AG04450 (cell line): Measurements from ENCODE around the gene KRTAP6-2. TPM values are rescaled to one million over a fixed set of nuclear protein-coding genes. Genes with fewer than 3 reads are reported as not detected.

Source experiments
- CTCF ChIA-PET: fragments of 300-600, 350-600 bp; formaldehyde crosslinking; extraction: SDS; loops from one replicate; lab custom pipeline; 2022; ENCODE audit warnings: antibody characterized with exemption, inconsistent platforms; lab: Charles Lee
- POLR2A ChIA-PET: fragments of 350-600 bp; formaldehyde crosslinking; extraction: SDS; loops from one replicate; lab custom pipeline; 2021; ENCODE audit warnings: antibody characterized with exemption, inconsistent platforms; lab: Yijun Ruan, JAX
- DNase-seq: peaks from one replicate; pipeline ENCODE4 v3.0.0-alpha.2; 2011; ENCODE audit warnings: low read depth, low spot score
- H3K27ac ChIP-seq: one replicate; pipeline ENCODE4 v1.5.1; 2012; ENCODE audit warnings: low read depth, low read length, control low read depth
- H3K27me3 ChIP-seq: one replicate; pipeline ENCODE4 v1.6.0; 2012; ENCODE audit warnings: low read length; ENCODE audit not compliant: control insufficient read depth, insufficient read depth
- H3K4me3 ChIP-seq: 2 replicates; pipeline ENCODE4 v1.5.1; 2011; ENCODE audit warnings: mild to moderate bottlenecking, low read depth, low read length, control low read depth
- H3K9me3 ChIP-seq: 2 replicates; pipeline ENCODE4 v1.5.1; 2012; ENCODE audit warnings: low read length; ENCODE audit not compliant: control insufficient read depth, insufficient read depth
- polyA plus RNA-seq: library from polyadenylated mRNA; depleted of rRNA; stranded (reverse); fragments of >200 nt; gene quantifications from 2 replicates; pipeline ENCODE4 v1.2.3, GENCODE V29; 2011
- TF ChIP-seq, protein P1 (sequence below): IDR thresholded peaks from 2 replicates; pipeline ENCODE4 v1.5.1; 2011; ENCODE audit warnings: low read depth, low read length, control low read depth, inconsistent platforms

KRTAP6-2 gene
- polyA plus RNA-seq, 1 experiment = not detected

DNA sequence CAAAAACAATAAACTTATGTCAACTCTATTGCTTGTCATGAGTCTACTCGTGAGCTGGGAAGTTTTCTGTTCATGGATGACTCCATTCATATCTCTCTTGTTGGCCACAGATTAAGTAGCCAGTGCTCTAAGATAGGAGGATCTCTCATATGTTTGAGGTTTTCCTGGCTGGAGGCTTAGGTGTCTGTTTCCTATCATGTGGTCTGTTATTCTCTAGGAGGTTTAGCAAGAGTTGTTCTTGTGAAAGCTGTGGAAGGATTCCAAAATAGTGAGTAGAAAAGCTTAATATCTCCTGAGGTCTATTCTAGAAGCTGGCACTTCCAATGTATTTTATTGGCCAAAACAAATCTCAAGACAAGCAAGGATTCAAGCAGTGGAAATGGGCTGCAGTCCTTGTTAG, 30.5 kb upstream of the KRTAP6-2 start:
- POLR2A ChIA-PET = no interaction called here
- CTCF ChIA-PET = no interaction called here
- H3K27ac ChIP-seq = no peak overlapping the region

DNA sequence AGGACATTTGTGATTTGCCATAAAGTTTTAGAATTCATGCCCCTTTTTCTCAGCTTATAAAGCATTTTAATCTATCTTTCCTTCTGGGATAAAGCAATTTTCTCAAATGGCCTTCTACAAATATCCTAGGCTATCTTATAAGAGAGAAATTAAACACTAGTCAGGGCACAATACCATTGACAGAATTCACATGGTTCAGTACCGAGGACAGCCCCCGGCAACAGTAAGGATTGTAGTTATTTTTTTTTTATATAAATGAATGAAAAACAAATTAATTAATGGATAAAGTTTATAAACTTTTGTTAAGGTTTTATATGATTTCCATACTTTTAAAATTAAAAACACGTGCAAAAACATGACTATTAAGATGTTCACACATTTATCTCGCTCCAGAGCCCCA, 29.4 kb upstream of the KRTAP6-2 start:
- Histone ChIP-seq H3K27me3 (no peaks in the 10 kb centered on the region), H3K9me3 (peaks cover 34% of the 10 kb centered on the region), H3K27ac (no peak overlapping the region), H3K4me3 (no peak overlapping the region)
- DNase-seq = no peak
- ChIA-PET POLR2A (no interaction called here), CTCF (no interaction called here)
- TF ChIP-seq, protein P1, sequence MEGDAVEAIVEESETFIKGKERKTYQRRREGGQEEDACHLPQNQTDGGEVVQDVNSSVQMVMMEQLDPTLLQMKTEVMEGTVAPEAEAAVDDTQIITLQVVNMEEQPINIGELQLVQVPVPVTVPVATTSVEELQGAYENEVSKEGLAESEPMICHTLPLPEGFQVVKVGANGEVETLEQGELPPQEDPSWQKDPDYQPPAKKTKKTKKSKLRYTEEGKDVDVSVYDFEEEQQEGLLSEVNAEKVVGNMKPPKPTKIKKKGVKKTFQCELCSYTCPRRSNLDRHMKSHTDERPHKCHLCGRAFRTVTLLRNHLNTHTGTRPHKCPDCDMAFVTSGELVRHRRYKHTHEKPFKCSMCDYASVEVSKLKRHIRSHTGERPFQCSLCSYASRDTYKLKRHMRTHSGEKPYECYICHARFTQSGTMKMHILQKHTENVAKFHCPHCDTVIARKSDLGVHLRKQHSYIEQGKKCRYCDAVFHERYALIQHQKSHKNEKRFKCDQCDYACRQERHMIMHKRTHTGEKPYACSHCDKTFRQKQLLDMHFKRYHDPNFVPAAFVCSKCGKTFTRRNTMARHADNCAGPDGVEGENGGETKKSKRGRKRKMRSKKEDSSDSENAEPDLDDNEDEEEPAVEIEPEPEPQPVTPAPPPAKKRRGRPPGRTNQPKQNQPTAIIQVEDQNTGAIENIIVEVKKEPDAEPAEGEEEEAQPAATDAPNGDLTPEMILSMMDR = no peak

More for the DNA sequence above, 30.5 kb upstream of the KRTAP6-2 start:
- Histone ChIP-seq H3K9me3 (peaks cover 28% of the 10 kb centered on the region), H3K27me3 (no peaks in the 10 kb centered on the region), H3K4me3 (no peak overlapping the region)
- TF ChIP-seq, protein P1 = no peak
- DNase-seq = no peak

DNA sequence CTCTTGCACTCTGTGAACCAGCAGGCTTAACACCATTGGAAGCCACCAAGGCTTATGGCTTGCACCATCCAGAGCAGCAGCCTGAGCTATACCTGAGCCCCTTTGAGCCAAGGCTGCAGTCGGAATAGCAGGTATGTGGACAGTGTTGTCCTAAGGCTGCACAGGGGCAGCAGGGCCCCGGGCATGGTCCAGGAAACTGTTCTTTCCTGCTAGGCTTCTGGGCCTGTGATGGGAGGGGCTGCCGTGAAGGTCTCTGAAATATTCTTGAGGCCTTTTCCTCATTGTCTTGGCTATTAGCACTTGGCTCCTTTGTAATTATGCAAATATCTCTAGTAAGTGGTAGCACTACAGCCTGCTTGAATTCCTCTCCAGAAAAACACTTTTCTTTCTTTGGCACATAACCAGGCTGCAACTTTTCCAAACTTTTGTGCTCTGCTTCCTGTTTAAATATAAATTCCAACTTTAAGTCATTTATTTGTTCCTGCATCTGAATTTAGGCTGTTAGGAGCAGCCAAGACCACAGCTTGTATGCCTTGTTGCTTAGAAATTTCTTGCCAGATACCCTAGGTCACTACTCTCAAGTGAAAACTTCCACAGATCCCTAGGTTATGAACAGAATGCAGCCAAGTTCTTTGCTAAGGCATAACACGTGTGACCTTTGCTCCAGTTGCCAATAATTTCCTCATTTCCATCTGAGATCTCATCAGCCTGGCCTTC, 26.9 kb upstream of the KRTAP6-2 start:
- ChIA-PET CTCF (no interaction called here), POLR2A (no interaction called here)
- TF ChIP-seq, protein P1 = no peak
- Histone ChIP-seq H3K27ac (no peak overlapping the region), H3K4me3 (no peak overlapping the region), H3K27me3 (no peaks in the 10 kb centered on the region), H3K9me3 (peaks cover 39% of the 10 kb centered on the region)
- no peak for DNase-seq

DNA sequence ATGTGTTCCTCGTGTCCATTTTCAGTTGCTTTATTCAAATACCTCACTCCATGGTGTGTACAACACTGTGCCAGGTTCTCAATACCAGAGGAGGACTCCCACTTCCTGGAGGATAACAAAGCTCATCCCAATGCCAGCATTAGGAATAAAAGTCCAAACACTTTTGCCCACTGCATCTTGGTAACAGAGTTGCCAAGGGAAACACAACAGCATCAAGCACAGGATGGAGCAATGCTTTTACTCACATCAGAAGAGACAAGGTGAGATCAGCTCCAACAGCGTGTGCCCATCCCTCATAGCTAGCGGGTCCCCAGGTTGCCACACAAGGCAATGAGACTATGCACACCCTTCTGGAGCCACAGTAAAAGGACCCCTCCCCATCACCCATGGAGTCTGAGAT, 24.7 kb upstream of the KRTAP6-2 start:
- peaks cover 37% of the 10 kb centered on the region for H3K9me3 ChIP-seq
- no peaks in the 10 kb centered on the region for H3K27me3 ChIP-seq
- DNase-seq = no peak
- H3K4me3 ChIP-seq = no peak overlapping the region
- CTCF ChIA-PET = no interaction called here
- POLR2A ChIA-PET = no interaction called here
- TF ChIP-seq, protein P1 = no peak
- no peak overlapping the region for H3K27ac ChIP-seq

DNA sequence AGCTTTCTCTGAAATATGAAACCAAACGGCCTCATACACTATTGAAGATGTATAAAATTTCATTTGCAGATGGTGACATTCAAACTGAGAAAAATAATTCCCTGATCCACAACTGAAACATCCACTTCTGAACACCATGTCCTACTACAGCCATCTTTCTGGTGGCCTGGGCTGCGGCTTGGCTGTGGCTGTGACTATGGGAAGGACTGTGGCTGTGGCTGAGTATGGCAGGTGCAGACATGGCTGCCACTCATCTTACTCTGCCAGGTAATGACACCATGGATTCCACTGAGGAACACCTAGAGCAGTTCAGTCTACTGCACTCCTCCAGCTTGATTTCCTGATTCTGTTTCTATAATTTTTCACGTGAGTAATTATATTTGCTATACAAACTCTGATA, 21.8 kb upstream of the KRTAP6-2 start, which contains the start of gene KRTAP20-4:
TSS of gene KRTAP20-4 (plus strand) at position 106 of the 400 bp plus-strand sequence.
- no peaks in the 10 kb centered on the region for H3K27me3 ChIP-seq
- ChIA-PET CTCF (no interaction called here), POLR2A (no interaction called here)
- no peak within 1 kb of the TSS for H3K27ac ChIP-seq
- H3K9me3 ChIP-seq = peaks cover 30% of the 10 kb centered on the region
- TF ChIP-seq, protein P1 = no peak
- DNase-seq = no peak
- H3K4me3 ChIP-seq = no peak within 1 kb of the TSS
